ENCODE measurements around the gene ARAP1. TPM values are rescaled to one million over a fixed set of nuclear protein-coding genes. Genes with fewer than 3 reads are reported as not detected.
A peak's percentile ranks its signal among the peaks of the same experiment; 100 is the strongest.

ARAP1 gene
- total RNA-seq, 2 experiments from 2014 or later: 77.4 to 79.6 TPM

DNA sequence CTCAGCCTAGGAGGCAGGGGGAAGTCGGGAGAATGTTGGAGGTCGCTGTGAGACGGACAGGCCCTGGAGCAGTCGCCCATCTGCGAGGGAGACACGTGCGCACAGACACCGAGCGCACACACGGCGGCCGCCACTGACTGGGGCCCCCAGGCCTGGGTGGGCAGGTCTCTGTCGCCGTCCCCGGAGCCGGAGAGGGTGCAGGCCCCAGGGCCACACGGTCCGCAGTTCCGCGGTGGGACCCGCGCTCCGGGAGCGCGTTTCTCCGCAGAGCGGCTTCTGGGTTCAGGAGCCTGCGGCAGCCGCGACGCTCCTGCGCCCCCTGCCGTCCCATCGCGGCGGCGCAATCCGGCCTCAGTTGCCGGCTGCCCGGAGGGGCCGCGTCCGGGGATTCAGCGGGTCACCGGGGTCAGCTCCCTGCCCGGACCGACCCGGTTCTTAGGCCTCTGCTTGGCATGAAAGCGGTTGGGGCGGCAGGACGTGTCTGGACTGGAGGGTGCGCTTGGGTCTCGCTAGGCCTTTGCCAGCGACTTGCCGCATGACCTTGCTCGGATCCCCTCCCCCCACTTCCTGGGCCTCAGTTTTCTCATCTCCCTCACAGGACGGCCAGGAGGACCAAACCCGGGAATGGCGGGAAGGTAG, 109.2 kb downstream of the ARAP1 start:
- CTCF ChIA-PET: interaction anchor here (0.6 to 8.8 kb wide), 15 partner anchors 15 to 680 kb away, joined by 3 to 98 read pairs (median 4); partner anchors contain the start of gene CLPB
- peak overlapping the region; percentile 11 for H3K4me3 Mint-ChIP-seq
- H3K9me3 Mint-ChIP-seq: no peaks in the 10 kb centered on the region

DNA sequence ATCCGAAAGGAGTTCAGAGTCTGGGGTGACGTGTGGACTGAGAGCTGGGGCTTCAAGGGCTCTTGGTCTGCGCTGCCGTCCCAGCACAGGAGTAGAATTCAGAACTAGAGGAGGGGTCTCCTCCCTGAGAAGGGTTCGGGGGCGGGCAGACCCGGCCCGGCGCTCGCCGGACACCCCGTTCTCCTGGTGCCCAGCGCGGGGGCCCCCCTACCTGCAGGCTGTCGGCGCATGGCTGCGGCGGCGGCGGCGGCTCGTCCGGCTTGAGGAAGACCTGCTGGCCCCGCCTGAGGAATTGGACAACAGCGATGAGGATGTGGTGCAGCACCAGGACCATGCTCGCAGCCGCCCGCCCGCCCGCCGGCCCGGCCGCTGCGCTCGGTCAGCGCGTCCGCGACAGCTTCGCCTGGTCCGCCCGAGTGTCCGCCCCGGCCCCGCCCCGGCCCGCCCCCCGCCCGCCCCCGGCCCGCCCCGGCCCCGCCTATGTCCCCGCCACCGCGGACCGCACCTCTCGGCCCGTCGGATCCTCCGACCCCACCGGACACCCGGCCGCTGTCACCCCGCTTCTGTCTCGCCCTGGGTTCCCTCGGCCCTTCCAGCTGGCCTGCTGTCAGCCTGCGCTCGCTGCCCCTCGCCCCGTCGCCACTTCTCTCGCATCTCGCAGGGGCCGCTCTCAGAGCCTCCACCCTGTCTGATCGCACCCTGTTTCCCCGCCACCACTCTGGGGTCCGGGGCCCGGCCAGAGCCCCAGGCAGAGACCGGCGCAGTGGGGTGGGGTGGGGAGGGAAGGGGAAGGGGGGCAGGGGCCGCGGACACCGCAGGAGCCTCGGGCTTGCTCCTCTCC, 109.9 kb downstream of the ARAP1 start:
- H3K27ac Mint-ChIP-seq: no peak overlapping the region
- intact Hi-C loops (cut with micrococcal nuclease): loop anchor here (2.0 kb wide), 1 partner anchor 159 kb away; no protein-coding TSS in a partner anchor
- POLR2A ChIA-PET: interaction anchor here (1.2 kb wide), 1 partner anchor 56 kb away, joined by 4 read pairs; no protein-coding TSS in a partner anchor

More for the DNA sequence above, 109.2 kb downstream of the ARAP1 start:
- POLR2A ChIA-PET: interaction anchor here (0.6 kb wide), 1 partner anchor 41 kb away, joined by 3 read pairs; no protein-coding TSS in a partner anchor
- intact Hi-C loops (cut with micrococcal nuclease): loop anchor here (1.0 to 2.0 kb wide), 3 partner anchors 54 to 160 kb away; no protein-coding TSS in a partner anchor
- peak; percentile 71 for DNase-seq
- no peak overlapping the region for H3K27ac Mint-ChIP-seq
- H3K36me3 Mint-ChIP-seq: no peaks in the 10 kb centered on the region
- H3K27me3 Mint-ChIP-seq: peaks cover 1% of the 10 kb centered on the region
- H3K4me1 Mint-ChIP-seq (ENCODE audit: low read depth): peaks cover 2% of the 10 kb centered on the region

DNA sequence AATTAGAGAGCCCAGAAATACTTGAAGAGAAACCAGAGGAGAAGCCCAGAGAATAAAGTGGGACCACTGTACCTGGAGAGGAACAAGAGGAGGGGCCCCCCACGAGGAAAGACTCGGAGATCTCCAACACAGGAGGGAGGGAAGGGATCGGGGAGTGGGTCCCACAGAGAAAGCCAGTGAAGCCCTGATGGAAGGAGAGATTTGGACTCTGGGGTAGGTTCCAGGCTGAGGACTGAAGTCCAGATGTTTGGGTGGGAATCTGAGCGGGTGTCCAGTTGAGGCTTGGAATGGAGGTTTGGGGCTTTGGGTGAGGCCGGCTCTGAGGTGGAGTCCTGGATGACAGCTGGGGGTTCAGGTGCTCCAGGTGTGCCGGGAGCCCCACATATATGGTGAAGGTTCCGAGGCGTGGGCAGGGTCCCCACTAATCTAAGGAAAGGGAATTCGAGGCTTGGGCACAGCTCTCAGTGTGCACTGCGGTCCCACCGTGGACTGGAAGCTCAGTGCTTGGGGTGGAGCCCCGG, 110.6 kb downstream of the ARAP1 start:
- intact Hi-C loops (cut with micrococcal nuclease): loop anchor here (2.0 kb wide), 1 partner anchor 159 kb away; no protein-coding TSS in a partner anchor
- DNase-seq: no peak
- no peak overlapping the region for H3K27ac Mint-ChIP-seq
- POLR2A ChIA-PET: interaction anchor here (1.2 kb wide), 1 partner anchor 55 kb away, joined by 4 read pairs; no protein-coding TSS in a partner anchor
- CTCF ChIA-PET: interaction anchor here (0.6 to 8.8 kb wide), 7 partner anchors 26 to 170 kb away, joined by 3 to 98 read pairs (median 4); no protein-coding TSS in a partner anchor
- peaks cover 2% of the 10 kb centered on the region for H3K4me1 Mint-ChIP-seq (ENCODE audit: low read depth)
- H3K27me3 Mint-ChIP-seq: peaks cover 8% of the 10 kb centered on the region
- no peaks in the 10 kb centered on the region for H3K36me3 Mint-ChIP-seq
- H3K4me3 Mint-ChIP-seq: peak overlapping the region; percentile 45
- no peaks in the 10 kb centered on the region for H3K9me3 Mint-ChIP-seq

More for the DNA sequence above, 109.9 kb downstream of the ARAP1 start:
- peak overlapping the region; percentile 54 for H3K4me3 Mint-ChIP-seq
- H3K9me3 Mint-ChIP-seq: no peaks in the 10 kb centered on the region
- peaks cover 6% of the 10 kb centered on the region for H3K27me3 Mint-ChIP-seq
- DNase-seq: no peak
- CTCF ChIA-PET: interaction anchor here (0.6 to 8.8 kb wide), 9 partner anchors 26 to 171 kb away, joined by 3 to 98 read pairs (median 5); no protein-coding TSS in a partner anchor
- peaks cover 2% of the 10 kb centered on the region for H3K4me1 Mint-ChIP-seq (ENCODE audit: low read depth)
- H3K36me3 Mint-ChIP-seq: no peaks in the 10 kb centered on the region

DNA sequence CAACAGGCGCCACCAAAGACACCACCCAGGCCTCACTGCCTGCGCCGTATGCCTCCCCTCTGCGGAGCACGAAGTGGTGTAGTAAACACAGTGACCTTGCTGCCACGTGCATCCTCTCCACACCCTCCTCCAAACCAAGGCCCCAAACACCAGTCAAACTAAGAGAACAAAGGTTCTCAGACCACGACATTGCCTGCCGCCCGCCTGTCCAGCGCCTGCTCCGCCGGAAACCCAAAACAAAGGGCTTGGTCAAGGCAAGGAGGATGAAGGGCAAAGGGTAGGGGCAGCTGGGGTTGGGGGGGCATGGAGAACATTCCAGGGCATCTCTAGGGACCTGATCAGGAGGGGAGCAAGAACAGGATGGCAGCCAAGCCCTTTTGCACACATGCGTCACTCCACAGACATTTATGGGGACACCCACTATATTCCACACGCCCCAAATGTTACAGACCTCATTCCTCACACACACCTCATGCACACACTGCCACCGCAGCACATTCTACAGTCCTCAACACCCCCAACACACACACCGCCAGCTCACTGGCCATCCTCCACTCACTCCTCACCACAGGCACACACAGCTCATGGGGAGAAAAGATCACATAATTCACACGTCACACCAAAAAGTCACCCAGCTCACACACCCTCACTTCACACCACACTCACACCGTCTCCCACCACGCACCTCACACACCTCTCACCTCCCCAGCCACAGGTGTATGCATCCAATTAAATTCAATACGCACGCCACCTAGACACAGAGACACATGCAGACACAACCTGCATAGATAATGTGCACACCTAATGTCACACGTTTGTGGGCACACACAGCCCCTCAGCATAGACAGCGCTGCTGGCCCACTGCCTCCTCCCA, 112.5 kb downstream of the ARAP1 start:
- Mint-ChIP-seq H3K4me1 (ENCODE audit: low read depth) (peaks cover 2% of the 10 kb centered on the region), H3K36me3 (no peaks in the 10 kb centered on the region), H3K27ac (no peak overlapping the region), H3K27me3 (peaks cover 8% of the 10 kb centered on the region), H3K9me3 (no peaks in the 10 kb centered on the region), H3K4me3 (no peak overlapping the region)
- ChIA-PET CTCF (interaction anchor here (1.1 to 1.9 kb wide), 2 partner anchors 50 to 52 kb away, joined by 3 to 6 read pairs; no protein-coding TSS in a partner anchor), POLR2A (no interaction called here)
- intact Hi-C loops (cut with micrococcal nuclease): no loop called here
- no peak for DNase-seq

DNA sequence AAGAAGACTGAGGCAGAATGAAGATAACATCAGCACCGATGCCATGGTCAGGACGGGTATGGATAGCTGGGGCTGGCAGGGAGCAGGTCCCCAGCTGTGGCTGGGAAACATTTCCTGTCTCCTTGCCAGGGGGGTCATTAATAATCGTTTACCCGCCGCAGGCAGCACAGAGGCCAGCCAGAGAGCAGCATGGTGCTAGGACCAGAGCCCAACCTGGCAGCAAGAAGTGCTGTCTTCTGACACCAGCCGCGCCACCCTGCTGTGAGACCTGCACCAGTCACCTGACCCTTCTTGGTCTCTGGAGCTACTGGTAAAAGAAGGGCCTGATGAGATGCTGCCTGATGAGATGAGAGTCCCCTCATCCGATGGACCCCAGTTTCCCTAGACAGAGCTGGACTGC, 114.3 kb downstream of the ARAP1 start:
- no peak for DNase-seq
- POLR2A ChIA-PET: no interaction called here
- H3K4me3 Mint-ChIP-seq: no peak overlapping the region
- H3K27ac Mint-ChIP-seq: no peak overlapping the region
- peaks cover 2% of the 10 kb centered on the region for H3K4me1 Mint-ChIP-seq (ENCODE audit: low read depth)
- CTCF ChIA-PET: interaction anchor here (0.7 to 1.6 kb wide), 6 partner anchors 29 to 166 kb away, joined by 3 to 6 read pairs (median 3); no protein-coding TSS in a partner anchor
- peaks cover 8% of the 10 kb centered on the region for H3K27me3 Mint-ChIP-seq
- H3K9me3 Mint-ChIP-seq: no peaks in the 10 kb centered on the region
- intact Hi-C loops (cut with micrococcal nuclease): no loop called here
- H3K36me3 Mint-ChIP-seq: no peaks in the 10 kb centered on the region

DNA sequence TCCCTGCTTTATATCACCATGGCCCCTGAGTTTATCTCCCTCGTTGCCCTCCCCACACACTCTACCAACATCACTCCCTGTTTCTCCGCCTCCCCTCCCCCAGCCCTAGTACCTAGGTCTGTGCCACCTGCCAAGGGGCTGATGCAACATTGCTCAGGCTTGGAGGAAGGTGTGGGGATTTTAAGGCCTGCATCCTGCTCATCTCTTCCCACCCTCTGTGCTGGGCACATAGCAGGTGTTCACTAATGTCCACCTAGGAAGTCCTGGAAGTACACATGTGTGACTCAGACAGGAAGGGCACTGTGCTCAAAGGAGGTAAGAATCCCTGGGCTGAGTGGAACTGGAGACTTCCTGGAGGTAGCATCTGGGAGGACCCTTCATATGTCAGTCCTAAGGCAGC, 115.0 kb downstream of the ARAP1 start:
- peaks cover 2% of the 10 kb centered on the region for H3K4me1 Mint-ChIP-seq (ENCODE audit: low read depth)
- intact Hi-C loops (cut with micrococcal nuclease): no loop called here
- H3K4me3 Mint-ChIP-seq: no peak overlapping the region
- CTCF ChIA-PET: interaction anchor here (0.8 to 1.6 kb wide), 2 partner anchors 47 to 49 kb away, joined by 3 to 6 read pairs; no protein-coding TSS in a partner anchor
- H3K27me3 Mint-ChIP-seq: peaks cover 8% of the 10 kb centered on the region
- H3K9me3 Mint-ChIP-seq: no peaks in the 10 kb centered on the region
- no peak overlapping the region for H3K27ac Mint-ChIP-seq
- no peaks in the 10 kb centered on the region for H3K36me3 Mint-ChIP-seq
- POLR2A ChIA-PET: no interaction called here
- no peak for DNase-seq

DNA sequence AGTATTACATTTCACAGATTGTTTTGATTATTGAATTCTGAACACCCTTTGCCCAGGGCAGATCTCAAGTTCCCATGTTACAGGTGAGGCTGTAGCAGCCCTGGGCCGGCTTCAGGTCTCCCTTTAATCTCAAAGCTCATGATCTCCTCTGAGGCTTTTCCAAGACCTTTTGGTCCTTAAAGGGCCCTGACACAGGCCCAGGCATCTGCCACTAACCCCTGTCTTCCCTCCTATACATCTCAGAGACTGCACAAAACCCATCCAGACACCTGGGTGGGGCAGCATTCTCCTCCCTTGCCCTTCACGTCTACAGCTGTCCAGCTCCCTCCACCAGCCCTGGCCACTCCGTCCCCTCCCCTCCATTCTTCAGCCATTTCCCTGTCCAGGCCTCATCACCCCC, 115.8 kb downstream of the ARAP1 start:
- no peak overlapping the region for H3K4me3 Mint-ChIP-seq
- no peaks in the 10 kb centered on the region for H3K36me3 Mint-ChIP-seq
- POLR2A ChIA-PET: no interaction called here
- no peak for DNase-seq
- H3K27ac Mint-ChIP-seq: no peak overlapping the region
- intact Hi-C loops (cut with micrococcal nuclease): no loop called here
- peaks cover 8% of the 10 kb centered on the region for H3K27me3 Mint-ChIP-seq
- no peaks in the 10 kb centered on the region for H3K9me3 Mint-ChIP-seq
- CTCF ChIA-PET: interaction anchor here (0.9 to 1.2 kb wide), 3 partner anchors 8 to 165 kb away, joined by 4 read pairs; no protein-coding TSS in a partner anchor
- no peaks in the 10 kb centered on the region for H3K4me1 Mint-ChIP-seq (ENCODE audit: low read depth)

DNA sequence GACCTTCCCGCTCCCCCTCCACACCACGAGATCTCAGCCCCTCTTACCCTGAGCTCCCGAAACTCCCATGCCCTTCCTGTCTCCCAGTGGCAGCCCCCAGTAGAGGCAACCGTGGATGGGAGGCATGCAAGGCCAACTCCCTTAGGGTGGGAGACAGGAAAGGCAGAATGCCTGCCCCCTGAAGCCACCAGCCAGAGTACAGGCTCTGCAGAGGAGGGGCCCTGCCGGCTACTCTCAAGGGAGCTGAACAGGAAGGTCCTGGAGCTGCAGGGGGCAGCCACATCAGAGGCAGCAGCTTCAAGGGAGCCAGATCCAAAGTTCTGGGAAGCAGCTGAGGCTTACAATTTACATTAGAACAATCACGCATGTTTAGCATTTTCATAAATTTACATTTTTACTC, 116.3 kb downstream of the ARAP1 start:
- no peak overlapping the region for H3K4me3 Mint-ChIP-seq
- no peak overlapping the region for H3K27ac Mint-ChIP-seq
- intact Hi-C loops (cut with micrococcal nuclease): no loop called here
- no peaks in the 10 kb centered on the region for H3K4me1 Mint-ChIP-seq (ENCODE audit: low read depth)
- POLR2A ChIA-PET: no interaction called here
- no peak for DNase-seq
- CTCF ChIA-PET: interaction anchor here (0.8 to 2.2 kb wide), 5 partner anchors 9 to 165 kb away, joined by 3 to 5 read pairs (median 4); no protein-coding TSS in a partner anchor
- peaks cover 8% of the 10 kb centered on the region for H3K27me3 Mint-ChIP-seq
- H3K9me3 Mint-ChIP-seq: no peaks in the 10 kb centered on the region
- H3K36me3 Mint-ChIP-seq: no peaks in the 10 kb centered on the region

DNA sequence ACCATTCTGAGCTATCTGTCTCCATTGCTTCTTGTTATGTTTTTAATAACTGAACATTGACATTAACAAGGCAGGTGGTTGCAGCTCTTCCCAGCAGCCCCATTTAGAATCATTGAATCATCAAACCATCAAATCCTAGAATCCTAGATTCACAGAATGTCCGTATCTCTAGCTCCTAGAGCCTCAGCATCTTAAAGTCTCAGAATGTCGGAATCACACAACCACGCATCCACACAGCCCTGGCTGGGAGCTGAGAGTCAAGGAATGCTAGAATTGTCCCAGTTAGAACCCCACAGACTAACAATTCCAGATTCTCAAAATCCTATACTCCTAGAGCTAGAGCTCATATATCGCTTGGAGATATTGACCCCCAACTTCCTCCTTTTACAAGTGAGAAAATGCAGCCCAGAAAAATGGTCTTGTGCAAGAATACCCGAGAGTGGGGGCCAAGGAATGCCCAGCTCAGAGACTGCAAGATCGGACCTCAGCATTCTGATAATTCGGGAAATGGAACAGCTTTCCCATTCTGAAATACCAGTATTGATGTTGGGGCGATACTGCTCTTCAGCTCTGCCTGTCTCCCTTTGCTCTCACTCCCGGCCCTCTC, 116.8 kb downstream of the ARAP1 start:
- H3K27ac Mint-ChIP-seq: no peak overlapping the region
- H3K9me3 Mint-ChIP-seq: no peaks in the 10 kb centered on the region
- no peak overlapping the region for H3K4me3 Mint-ChIP-seq
- ChIA-PET POLR2A (no interaction called here), CTCF (interaction anchor here (0.8 to 2.2 kb wide), 5 partner anchors 45 to 164 kb away, joined by 3 to 5 read pairs (median 4); no protein-coding TSS in a partner anchor)
- H3K27me3 Mint-ChIP-seq: peaks cover 8% of the 10 kb centered on the region
- H3K4me1 Mint-ChIP-seq (ENCODE audit: low read depth): no peaks in the 10 kb centered on the region
- intact Hi-C loops (cut with micrococcal nuclease): no loop called here
- no peak for DNase-seq
- no peaks in the 10 kb centered on the region for H3K36me3 Mint-ChIP-seq

Measured in activated CD4-positive, alpha-beta memory T cell treated with anti-CD3 and anti-CD28 coated beads for 36 hours (primary cell).